22Rv1 (cell line): ENCODE results near the gene BCHE.

Source experiments
- CTCF ChIP-seq: fragments of 450-650 bp; IDR thresholded peaks from 2 replicates; pipeline ENCODE4 v1.5.1; 2017; ENCODE audit warnings: mild to moderate bottlenecking
- ZFX ChIP-seq: fragments of 450-650 bp; IDR thresholded peaks from 2 replicates; pipeline ENCODE4 v1.6.1; 2017; ENCODE audit warnings: antibody characterized with exemption, borderline replicate concordance

GRCh38 chr3:165744025-165744424 lies 93.2 kb downstream of the BCHE start:
- TF ChIP-seq CTCF, result no peak
- TF ChIP-seq ZFX, result no peak
